HCT116 (cell line): ENCODE results near the gene CDH23. TPM values are rescaled to one million over a fixed set of nuclear protein-coding genes. Genes with fewer than 3 reads are reported as not detected.

ENCODE experiments used
- ATAC-seq: fragments of 200-7000 bp; cut with Tn5 transposase; 2 replicates; pipeline ENCODE4 v1.9.1; 2020; ENCODE audit warnings: mild to moderate bottlenecking, moderate library complexity
- BruUV-seq: library from RNA; stranded (reverse); fragments of 400-500 nt; replicated peaks from 2 replicates; lab custom pipeline; 2021; lab: Mats Ljungman, UMichigan
- CTCF ChIA-PET: fragments of 300-600 bp; sonication (Branson Sonifier 250); formaldehyde crosslinking; loops from one replicate; lab custom pipeline; 2021; ENCODE audit warnings: antibody characterized with exemption; lab: Charles Lee
- POLR2A ChIA-PET: fragments of 300-600, 350-600 bp; sonication (Branson Sonifier 250); formaldehyde crosslinking; loops from one replicate; lab custom pipeline; 2021; ENCODE audit warnings: antibody characterized with exemption; lab: Charles Lee
- RAD21 ChIA-PET, 2 experiments: fragments of 300-600 bp; sonication (Branson Sonifier 250); formaldehyde crosslinking; loops; one replicate each; lab custom pipeline; 2023; ENCODE audit warnings: low total read pairs in 2 of 2; ENCODE audit not compliant: uncharacterized antibody in 2 of 2, unreplicated experiment in 2 of 2, low non-redundant PET in 1 of 2; lab: Charles Lee
- DNase-seq: peaks from one replicate; pipeline ENCODE4 v3.0.0-alpha.2; 2010; ENCODE audit warnings: low read depth, low spot score
- H2AFZ ChIP-seq: fragments of 200-600 bp; shearing (Covaris generic), sonication (generic); 2 replicates; pipeline ENCODE4 v1.6.1; 2017; ENCODE audit warnings: low read depth, mixed run types, mixed read lengths, antibody characterized with exemption, low read length; ENCODE audit not compliant: poor library complexity, severe bottlenecking
- H3K27ac ChIP-seq: 2 replicates; pipeline ENCODE4 v1.5.1; 2012; ENCODE audit warnings: low read depth, low read length
- H3K27me3 ChIP-seq: fragments of 200-600 bp; sonication (generic); 2 replicates; pipeline ENCODE4 v1.6.1; 2016; ENCODE audit warnings: mixed run types, low read length, mixed read lengths; ENCODE audit not compliant: insufficient read depth
- H3K36me3 ChIP-seq, 2 experiments: fragments of 200-500 bp in 1 of 2; fragments of 200-600 bp in 1 of 2; sonication (Bioruptor generic) in 1 of 2; sonication (generic) in 1 of 2; 2 replicates each; pipeline versions ENCODE4 v1.5.1 to v1.6.1; 2014 to 2016; ENCODE audit warnings: low read length in 2 of 2, inconsistent platforms in 1 of 2, mixed read lengths in 1 of 2, mixed run types in 1 of 2; ENCODE audit not compliant: insufficient read depth in 2 of 2, control insufficient read depth in 1 of 2
- H3K4me1 ChIP-seq, 2 experiments: fragments of 200-600 bp in 1 of 2; sonication (generic) in 1 of 2; 2 replicates each; pipeline versions ENCODE4 v1.5.1 to v1.6.1; 2012 to 2017; ENCODE audit warnings: low read length in 2 of 2, inconsistent platforms in 1 of 2, mild to moderate bottlenecking in 1 of 2, mixed read lengths in 1 of 2, mixed run types in 1 of 2, moderate library complexity in 1 of 2; ENCODE audit not compliant: insufficient read depth in 2 of 2, control insufficient read depth in 1 of 2
- H3K4me2 ChIP-seq: fragments of 200-600 bp; sonication (generic); 2 replicates; pipeline ENCODE4 v1.6.1; 2017; ENCODE audit warnings: mixed run types, low read length, mixed read lengths
- H3K4me3 ChIP-seq, 2 experiments: fragments of 200-600 bp in 1 of 2; sonication (generic) in 1 of 2; replicated peaks in 1 of 2; 2 replicates each; pipeline ENCODE4 v1.5.1; 2011 to 2016; ENCODE audit warnings: low read length in 2 of 2, control low read depth in 1 of 2, low read depth in 1 of 2, mild to moderate bottlenecking in 1 of 2, mixed read lengths in 1 of 2, mixed run types in 1 of 2
- H3K79me2 ChIP-seq: fragments of 200-600 bp; sonication (generic); 2 replicates; pipeline ENCODE4 v1.6.1; 2017; ENCODE audit warnings: mild to moderate bottlenecking, mixed run types, low read length, moderate library complexity, mixed read lengths; ENCODE audit not compliant: insufficient read depth
- H3K9ac ChIP-seq: fragments of 200-600 bp; sonication (generic); 2 replicates; pipeline ENCODE4 v1.6.1; 2016; ENCODE audit warnings: low read length, mixed read lengths
- H3K9me2 ChIP-seq: fragments of 200-600 bp; sonication (generic), shearing (Covaris generic); 2 replicates; pipeline ENCODE4 v1.6.1; 2017; ENCODE audit warnings: mixed run types, mild to moderate bottlenecking, moderate library complexity; ENCODE audit not compliant: insufficient read depth
- H3K9me3 ChIP-seq, 2 experiments: fragments of 200-500 bp in 1 of 2; fragments of 200-600 bp in 1 of 2; sonication (Bioruptor generic) in 1 of 2; sonication (generic) in 1 of 2; 2 replicates each; pipeline ENCODE4 v1.6.1; 2014 to 2017; ENCODE audit warnings: low read length in 2 of 2, mixed read lengths in 2 of 2, inconsistent platforms in 1 of 2, low read depth in 1 of 2, mild to moderate bottlenecking in 1 of 2, mixed run types in 1 of 2, moderate library complexity in 1 of 2; ENCODE audit not compliant: control insufficient read depth in 1 of 2, insufficient read depth in 1 of 2
- H4K20me1 ChIP-seq: fragments of 200-600 bp; sonication (generic), shearing (Covaris generic); 2 replicates; pipeline ENCODE4 v1.6.1; 2017; ENCODE audit warnings: mixed run types, mild to moderate bottlenecking, moderate library complexity; ENCODE audit not compliant: insufficient read depth
- EGR1 ChIP-seq: IDR thresholded peaks from 2 replicates; pipeline ENCODE4 v1.6.1; 2012; ENCODE audit warnings: low read depth
- EZH2 ChIP-seq: fragments of 200-600 bp; sonication (generic); IDR thresholded peaks from 2 replicates; pipeline ENCODE4 v1.6.1; 2017; ENCODE audit warnings: antibody characterized with exemption, mixed run types
- FOSL1 ChIP-seq: IDR thresholded peaks from 2 replicates; pipeline ENCODE4 v1.6.1; 2012; ENCODE audit warnings: low read depth
- JUND ChIP-seq: IDR thresholded peaks from 2 replicates; pipeline ENCODE4 v1.6.1; 2012
- POLR2A ChIP-seq: IDR thresholded peaks from 2 replicates; pipeline ENCODE4 v1.7.0; 2011; ENCODE audit warnings: borderline replicate concordance; ENCODE audit not compliant: insufficient read depth, insufficient read length; ENCODE audit errors: extremely low read depth
- SP1 ChIP-seq: IDR thresholded peaks from 2 replicates; pipeline ENCODE4 v1.6.1; 2012; ENCODE audit warnings: low read depth
- SRF ChIP-seq: IDR thresholded peaks from 2 replicates; pipeline ENCODE4 v1.6.1; 2012; ENCODE audit warnings: low read depth
- TCF7L2 ChIP-seq: IDR thresholded peaks from 2 replicates; pipeline ENCODE4 v1.7.0; 2011; ENCODE audit warnings: borderline replicate concordance, inconsistent platforms; ENCODE audit not compliant: insufficient read depth, insufficient read length; ENCODE audit errors: extremely low read depth
- ZNF274 ChIP-seq: fragments of 200-500 bp; sonication (Bioruptor generic); IDR thresholded peaks from 2 replicates; pipeline ENCODE4 v1.6.1; 2014; ENCODE audit warnings: mild to moderate bottlenecking, low read depth, low read length, inconsistent platforms
- intact Hi-C: fragments of 100-400 bp; cut with micrococcal nuclease; formaldehyde crosslinking; loops from 2 replicates; pipeline ENCODE4 v1.10.0; 2022
- total RNA-seq: library from RNA; stranded (reverse); gene quantifications from one replicate; pipeline ENCODE4 v1.2.1, GENCODE V29; 2021; ENCODE audit not compliant: unreplicated experiment
- TF ChIP-seq, protein P1 (sequence below): IDR thresholded peaks from 2 replicates; pipeline ENCODE4 v1.6.1; 2011; ENCODE audit warnings: mild to moderate bottlenecking, low read length, moderate library complexity; ENCODE audit not compliant: insufficient replicate concordance; ENCODE audit errors: extremely low read depth
- TF ChIP-seq, protein P2 (sequence below): IDR thresholded peaks from 2 replicates; pipeline ENCODE4 v1.6.1; 2012
- TF ChIP-seq, protein P3 (sequence below), 3 experiments: fragments of 200-600 bp in 1 of 3; sonication (generic) in 1 of 3; IDR thresholded peaks in 2 of 3; conservative IDR thresholded peaks in 1 of 3; 2 replicates each; pipeline ENCODE4 v1.5.1; 2012 to 2017; ENCODE audit warnings: low read depth in 2 of 3, low read length in 2 of 3, antibody characterized with exemption in 1 of 3, borderline replicate concordance in 1 of 3, control low read depth in 1 of 3, mild to moderate bottlenecking in 1 of 3, mixed read lengths in 1 of 3, mixed run types in 1 of 3, moderate library complexity in 1 of 3; ENCODE audit not compliant: insufficient read depth in 1 of 3

The CDH23 gene
- total RNA-seq, 1 experiment from 2014 or later, result not detected

GRCh38 chr10:71818674-71819260, 422.0 kb downstream of the CDH23 start:
- POLR2A ChIA-PET, result no interaction called here

GRCh38 chr10:71819441-71819861, 422.7 kb downstream of the CDH23 start:
- Histone ChIP-seq H3K9me3 (no peaks in the 10 kb centered on the region), H3K4me1 (no peaks in the 10 kb centered on the region), H3K27ac (no peak overlapping the region), H3K9ac (no peak overlapping the region), H4K20me1 (no peaks in the 10 kb centered on the region), H3K9me2 (no peaks in the 10 kb centered on the region), H3K79me2 (no peaks in the 10 kb centered on the region), H3K4me3 (no peak overlapping the region), H3K36me3 (peaks cover 24 to 56% of the 10 kb centered on the region in 2 experiments), H2AFZ (no peak overlapping the region), H3K4me2 (no peak overlapping the region), H3K27me3 (no peaks in the 10 kb centered on the region)
- intact Hi-C loops, result no loop called here
- ATAC-seq (no peak), DNase-seq (no peak)
- RAD21 ChIA-PET, result no interaction called here
- CTCF ChIA-PET, result interaction anchor here (1.1 kb wide), 1 partner anchor 77 kb away, joined by 4 read pairs; no protein-coding TSS in a partner anchor
- BruUV-seq, result no TSS peak
- no peak for TF ChIP-seq POLR2A
- no peak for TF ChIP-seq EGR1
- TF ChIP-seq, protein P1, sequence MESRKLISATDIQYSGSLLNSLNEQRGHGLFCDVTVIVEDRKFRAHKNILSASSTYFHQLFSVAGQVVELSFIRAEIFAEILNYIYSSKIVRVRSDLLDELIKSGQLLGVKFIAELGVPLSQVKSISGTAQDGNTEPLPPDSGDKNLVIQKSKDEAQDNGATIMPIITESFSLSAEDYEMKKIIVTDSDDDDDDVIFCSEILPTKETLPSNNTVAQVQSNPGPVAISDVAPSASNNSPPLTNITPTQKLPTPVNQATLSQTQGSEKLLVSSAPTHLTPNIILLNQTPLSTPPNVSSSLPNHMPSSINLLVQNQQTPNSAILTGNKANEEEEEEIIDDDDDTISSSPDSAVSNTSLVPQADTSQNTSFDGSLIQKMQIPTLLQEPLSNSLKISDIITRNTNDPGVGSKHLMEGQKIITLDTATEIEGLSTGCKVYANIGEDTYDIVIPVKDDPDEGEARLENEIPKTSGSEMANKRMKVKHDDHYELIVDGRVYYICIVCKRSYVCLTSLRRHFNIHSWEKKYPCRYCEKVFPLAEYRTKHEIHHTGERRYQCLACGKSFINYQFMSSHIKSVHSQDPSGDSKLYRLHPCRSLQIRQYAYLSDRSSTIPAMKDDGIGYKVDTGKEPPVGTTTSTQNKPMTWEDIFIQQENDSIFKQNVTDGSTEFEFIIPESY, result no peak
- TF ChIP-seq SP1, result no peak
- TF ChIP-seq EZH2, result no peak
- TF ChIP-seq, protein P2, sequence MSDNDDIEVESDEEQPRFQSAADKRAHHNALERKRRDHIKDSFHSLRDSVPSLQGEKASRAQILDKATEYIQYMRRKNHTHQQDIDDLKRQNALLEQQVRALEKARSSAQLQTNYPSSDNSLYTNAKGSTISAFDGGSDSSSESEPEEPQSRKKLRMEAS, result no peak
- TF ChIP-seq TCF7L2, result no peak
- TF ChIP-seq FOSL1, result no peak
- no peak for TF ChIP-seq JUND
- TF ChIP-seq, protein P3, sequence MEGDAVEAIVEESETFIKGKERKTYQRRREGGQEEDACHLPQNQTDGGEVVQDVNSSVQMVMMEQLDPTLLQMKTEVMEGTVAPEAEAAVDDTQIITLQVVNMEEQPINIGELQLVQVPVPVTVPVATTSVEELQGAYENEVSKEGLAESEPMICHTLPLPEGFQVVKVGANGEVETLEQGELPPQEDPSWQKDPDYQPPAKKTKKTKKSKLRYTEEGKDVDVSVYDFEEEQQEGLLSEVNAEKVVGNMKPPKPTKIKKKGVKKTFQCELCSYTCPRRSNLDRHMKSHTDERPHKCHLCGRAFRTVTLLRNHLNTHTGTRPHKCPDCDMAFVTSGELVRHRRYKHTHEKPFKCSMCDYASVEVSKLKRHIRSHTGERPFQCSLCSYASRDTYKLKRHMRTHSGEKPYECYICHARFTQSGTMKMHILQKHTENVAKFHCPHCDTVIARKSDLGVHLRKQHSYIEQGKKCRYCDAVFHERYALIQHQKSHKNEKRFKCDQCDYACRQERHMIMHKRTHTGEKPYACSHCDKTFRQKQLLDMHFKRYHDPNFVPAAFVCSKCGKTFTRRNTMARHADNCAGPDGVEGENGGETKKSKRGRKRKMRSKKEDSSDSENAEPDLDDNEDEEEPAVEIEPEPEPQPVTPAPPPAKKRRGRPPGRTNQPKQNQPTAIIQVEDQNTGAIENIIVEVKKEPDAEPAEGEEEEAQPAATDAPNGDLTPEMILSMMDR (IDR thresholded peaks at IDR 0.05 in 2 of 3, conservative IDR thresholded peaks at IDR 0.05 in 1 of 3; ENCODE audit: borderline replicate concordance in 1 of 3, insufficient read depth in 1 of 3, low read depth in 2 of 3, low read length in 2 of 3), result no peak
- TF ChIP-seq SRF, result no peak
- POLR2A ChIA-PET, result no interaction called here

More at GRCh38 chr10:71818674-71819260, 422.0 kb downstream of the CDH23 start:
- BruUV-seq, result no TSS peak
- ChIA-PET RAD21 (no interaction called here), CTCF (interaction anchor here (1.1 kb wide), 1 partner anchor 78 kb away, joined by 4 read pairs; no protein-coding TSS in a partner anchor)
- Histone ChIP-seq H3K79me2 (no peaks in the 10 kb centered on the region), H3K27ac (no peak overlapping the region), H3K4me1 (no peaks in the 10 kb centered on the region), H4K20me1 (no peaks in the 10 kb centered on the region), H3K9me3 (no peaks in the 10 kb centered on the region), H3K9me2 (no peaks in the 10 kb centered on the region), H3K36me3 (peaks cover 24 to 52% of the 10 kb centered on the region in 2 experiments), H3K27me3 (no peaks in the 10 kb centered on the region), H3K4me3 (no peak overlapping the region), H3K4me2 (no peak overlapping the region), H2AFZ (no peak overlapping the region), H3K9ac (no peak overlapping the region)
- DNase-seq (no peak), ATAC-seq (no peak)
- intact Hi-C loops, result no loop called here
- no peak for TF ChIP-seq ZNF274
